ENCODE data around the gene MAP4K4.

MAP4K4 gene

DNA sequence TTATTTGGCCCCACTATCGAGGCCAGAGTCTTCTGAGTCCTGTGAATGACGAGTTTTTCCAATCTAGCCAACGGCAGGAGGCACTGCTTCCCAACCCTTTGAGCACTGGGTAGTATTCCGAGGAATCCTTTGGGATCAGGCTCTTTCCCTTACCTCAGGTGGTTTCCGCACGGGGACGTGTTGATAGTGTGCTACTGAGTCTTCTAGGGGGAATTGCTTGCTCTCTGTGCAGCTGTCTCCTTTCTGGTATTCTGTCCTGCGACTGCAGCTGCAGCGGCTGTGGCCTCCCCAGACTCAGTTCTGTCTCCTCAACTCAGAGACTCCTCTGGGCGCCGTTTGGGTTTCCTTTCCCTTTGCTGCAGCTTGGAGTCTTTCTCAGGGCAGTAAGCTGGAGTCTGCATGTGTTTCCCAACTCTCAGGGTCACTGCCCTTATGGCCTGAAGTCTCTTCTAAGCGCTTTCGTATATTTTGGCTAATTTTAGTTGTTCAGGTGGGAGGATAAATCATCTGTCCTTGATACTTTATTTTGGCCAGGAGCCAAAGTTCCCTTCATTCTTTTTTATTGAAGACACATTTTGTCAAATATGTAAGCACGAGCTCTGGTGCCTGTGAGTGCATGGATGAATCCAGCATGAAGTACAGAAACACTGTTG is 118.4 kb downstream of the MAP4K4 start:
- DNase-seq (ENCODE audit: low read depth) = no peak

GRCh38 chr2:101816598-101816997 is 119.1 kb downstream of the MAP4K4 start:
- no peak for DNase-seq (ENCODE audit: low read depth)

- DNase-seq (ENCODE audit: low read depth) = no peak
These were observed 120.0 kb downstream of the MAP4K4 start for GRCh38 chr2:101817481-101817880.

DNA sequence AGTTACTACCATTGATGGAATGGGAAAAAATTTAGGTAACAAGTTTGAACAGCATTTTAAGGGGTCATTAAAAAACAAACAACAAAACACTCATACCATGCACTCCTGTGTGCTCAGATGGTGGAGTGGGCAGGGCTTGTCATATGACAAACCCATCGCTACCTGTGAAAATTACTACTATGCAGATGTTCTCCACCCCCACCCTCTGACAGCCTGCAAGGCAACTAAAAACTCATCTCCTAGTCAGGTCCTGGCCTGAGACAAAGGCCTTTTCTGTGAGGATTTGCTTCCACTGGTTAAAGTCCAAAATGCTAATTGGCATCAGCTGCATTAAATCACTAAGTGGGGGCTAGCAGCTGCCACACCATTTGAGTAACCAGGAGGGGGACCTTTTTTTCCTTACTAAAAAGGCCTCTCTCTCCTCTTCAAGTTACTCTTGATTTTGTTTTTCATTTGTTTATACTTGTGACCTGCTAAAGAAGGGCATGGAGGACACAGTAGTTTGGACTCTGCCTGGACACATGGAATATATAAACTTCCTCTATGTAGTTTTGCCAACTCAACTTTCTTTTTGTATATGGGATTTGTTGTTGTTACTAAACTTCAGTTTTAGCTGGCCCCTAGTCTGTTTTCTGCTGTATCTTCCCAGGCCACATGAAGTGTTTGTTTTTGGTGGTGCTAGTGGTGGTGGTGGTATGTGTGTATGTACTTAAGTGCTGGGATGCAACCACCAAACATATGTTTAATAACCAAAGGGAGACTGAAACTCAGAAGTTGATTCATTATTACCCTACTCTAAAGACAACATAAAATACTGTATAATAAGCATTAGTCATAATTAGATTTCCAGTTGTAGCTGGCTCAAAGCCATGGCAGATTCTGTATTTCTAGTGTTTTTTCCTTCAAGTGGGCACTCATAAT is 121.3 kb downstream of the MAP4K4 start:
- DNase-seq (ENCODE audit: low read depth) = no peak

DNA sequence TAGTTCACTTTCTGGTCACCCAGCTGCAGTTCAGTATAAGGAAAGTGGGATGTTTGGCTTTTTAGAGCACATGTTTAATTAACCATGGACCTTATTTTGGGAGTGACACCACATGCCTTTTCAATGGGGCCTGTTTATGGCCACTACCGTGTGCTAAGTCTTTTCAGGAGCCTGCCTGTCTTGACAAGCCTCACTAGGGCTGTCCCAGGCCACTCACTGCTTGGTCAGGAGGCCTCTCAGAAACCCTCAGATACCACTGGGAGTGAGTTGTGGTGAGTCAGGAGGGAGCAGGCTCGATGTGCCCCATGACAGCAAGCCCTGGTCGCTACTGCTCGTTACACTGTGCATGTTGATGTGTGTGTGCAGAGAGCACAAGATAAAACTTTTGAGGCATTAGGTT is 123.0 kb downstream of the MAP4K4 start:
- no peak for DNase-seq (ENCODE audit: low read depth)

DNA sequence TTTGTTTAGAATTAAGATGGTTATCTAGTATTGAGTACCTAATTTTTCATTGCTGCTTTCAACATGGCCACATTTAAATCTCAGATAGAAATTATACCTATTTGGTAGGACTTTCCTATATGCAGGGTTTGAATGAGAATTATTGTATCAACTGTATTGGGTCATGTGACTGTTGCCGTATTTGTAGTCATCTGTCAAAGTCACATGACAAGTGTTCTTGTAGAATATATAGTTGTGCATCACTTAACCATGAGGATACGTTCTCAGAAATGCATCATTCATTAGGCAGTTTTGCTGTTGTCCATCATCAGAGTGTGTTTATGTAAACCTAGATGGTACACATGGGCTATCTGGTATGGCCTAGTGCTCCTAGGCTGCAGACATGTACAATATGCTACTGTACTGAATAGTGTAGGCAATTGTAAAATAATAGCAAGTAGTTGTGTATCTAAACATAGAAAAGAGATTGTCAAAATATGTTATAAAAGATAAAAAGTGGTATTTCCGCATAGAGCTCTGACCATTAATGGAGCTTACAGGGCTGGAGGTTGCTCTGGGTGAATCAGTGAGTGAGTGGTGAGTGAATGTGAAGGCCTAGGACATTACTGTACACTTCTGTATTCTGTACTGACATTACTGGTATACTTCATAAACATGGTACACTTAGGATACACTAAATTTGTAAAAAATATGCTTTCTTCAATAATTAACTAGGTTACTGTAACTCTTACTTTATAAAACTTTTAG is 123.7 kb downstream of the MAP4K4 start:
- DNase-seq (ENCODE audit: low read depth) = no peak

GRCh38 chr2:101821828-101822458 is 124.4 kb downstream of the MAP4K4 start:
- DNase-seq (ENCODE audit: low read depth) = no peak

GRCh38 chr2:101823347-101823791 is 125.9 kb downstream of the MAP4K4 start:
- peak; percentile 61 for DNase-seq (ENCODE audit: low read depth)

DNA sequence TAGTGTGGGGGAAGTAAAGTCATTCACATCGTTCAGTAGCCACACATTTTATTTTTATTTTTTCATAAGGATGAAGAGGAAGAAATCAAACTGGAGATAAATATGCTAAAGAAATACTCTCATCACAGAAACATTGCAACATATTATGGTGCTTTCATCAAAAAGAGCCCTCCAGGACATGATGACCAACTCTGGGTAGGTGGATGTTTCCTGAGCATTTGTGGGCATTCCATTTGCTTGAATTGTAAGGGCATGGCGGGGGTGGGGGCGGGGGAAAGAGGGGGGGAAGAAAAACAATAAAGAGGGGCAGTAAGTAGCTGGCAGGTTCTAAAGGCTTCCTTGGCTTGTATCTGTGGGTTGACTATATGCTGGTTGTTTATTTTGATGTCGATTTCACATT is 126.4 kb downstream of the MAP4K4 start:
- DNase-seq (ENCODE audit: low read depth) = no peak

DNA sequence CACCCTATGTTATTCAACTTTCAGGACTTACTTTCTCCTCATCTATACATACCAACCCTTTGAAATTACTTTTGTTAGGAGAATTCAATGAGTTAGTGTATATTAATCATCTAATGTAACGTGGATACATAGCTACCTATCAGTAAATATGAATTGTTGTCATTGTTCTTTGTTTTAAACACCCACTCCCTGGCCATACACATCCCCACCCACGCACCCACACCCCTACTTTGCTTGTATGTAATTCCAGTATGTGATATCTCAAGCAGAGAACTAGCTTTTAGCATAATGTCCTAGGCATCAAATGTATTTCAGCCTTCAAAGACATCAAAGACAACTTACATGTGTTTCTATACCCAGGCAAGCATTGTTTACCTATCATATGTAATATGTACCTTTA is 129.2 kb downstream of the MAP4K4 start:
- no peak for DNase-seq (ENCODE audit: low read depth)

DNA sequence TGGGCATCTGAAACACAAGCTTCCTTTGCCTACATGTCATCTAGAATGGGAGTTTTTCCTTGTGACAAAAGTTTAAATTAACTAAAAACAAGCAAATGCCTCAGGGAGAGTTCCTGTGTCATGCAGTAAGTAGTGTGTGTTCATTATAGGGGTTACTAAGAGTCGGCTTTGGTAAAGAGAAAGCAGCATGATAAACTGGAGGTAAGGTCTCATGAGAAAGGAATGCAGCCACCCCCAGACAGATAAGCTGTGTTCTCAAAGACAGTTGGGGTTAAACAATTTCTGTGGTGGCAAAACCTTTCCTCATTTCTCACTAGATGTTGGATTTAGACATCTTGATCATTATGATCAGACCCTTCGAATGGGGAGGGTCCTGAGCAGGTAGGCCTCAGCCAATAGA is 129.7 kb downstream of the MAP4K4 start:
- no peak for DNase-seq (ENCODE audit: low read depth)

DNA sequence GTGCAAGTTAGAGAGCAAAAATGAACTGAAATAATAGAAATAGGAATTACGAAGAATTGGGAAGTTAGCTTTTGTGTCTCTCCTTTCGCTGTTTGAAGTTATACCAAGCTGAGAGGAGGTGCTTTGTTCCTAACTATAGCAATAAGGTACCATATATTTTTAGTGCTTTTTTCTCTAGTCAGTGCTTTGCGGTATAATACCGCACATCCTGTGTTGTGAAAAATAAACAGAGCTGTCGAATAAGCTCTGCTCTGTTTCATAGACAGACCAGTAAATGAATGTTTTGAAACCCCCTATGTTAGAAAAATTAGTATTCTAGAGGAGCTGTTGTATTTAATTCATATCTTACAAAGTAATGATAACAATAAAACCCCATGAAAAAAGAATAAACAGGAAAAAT is 130.8 kb downstream of the MAP4K4 start:
- DNase-seq (ENCODE audit: low read depth) = no peak

DNA sequence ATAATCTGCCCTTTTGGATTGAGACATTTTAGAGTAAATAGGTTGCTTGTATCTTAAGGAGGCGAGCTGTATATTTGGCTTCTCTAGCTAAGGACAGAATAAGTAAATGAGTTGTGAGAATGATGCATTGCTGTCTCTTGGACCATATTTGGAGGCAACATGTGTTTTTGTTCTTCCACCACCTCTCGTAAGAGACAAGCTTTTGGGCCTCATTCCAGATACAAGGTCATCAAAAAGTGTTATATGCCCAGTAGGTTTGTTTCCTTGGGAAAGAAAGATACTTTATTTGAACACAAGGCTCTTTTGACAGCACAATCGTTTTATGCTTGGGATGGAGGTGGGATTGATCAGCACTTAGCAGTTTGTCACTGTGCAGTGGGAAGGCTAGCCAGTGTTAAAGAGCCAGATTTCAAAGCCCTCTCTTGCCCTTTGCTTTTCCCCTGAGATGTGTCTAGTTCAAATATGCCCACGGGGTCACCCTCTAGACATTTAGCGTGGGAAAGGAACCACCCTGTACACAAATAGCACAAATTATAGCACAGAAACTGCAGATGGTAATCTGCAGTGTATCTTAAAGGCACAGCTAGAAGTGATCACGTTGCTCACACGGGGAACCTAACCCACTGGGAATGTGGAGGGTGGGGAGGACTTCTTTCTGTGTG is 131.3 kb downstream of the MAP4K4 start:
- no peak for DNase-seq (ENCODE audit: low read depth)

GRCh38 chr2:101829429-101829828 is 131.9 kb downstream of the MAP4K4 start:
- DNase-seq (ENCODE audit: low read depth) = no peak

GRCh38 chr2:101830146-101830545 is 132.6 kb downstream of the MAP4K4 start:
- no peak for DNase-seq (ENCODE audit: low read depth)

DNA sequence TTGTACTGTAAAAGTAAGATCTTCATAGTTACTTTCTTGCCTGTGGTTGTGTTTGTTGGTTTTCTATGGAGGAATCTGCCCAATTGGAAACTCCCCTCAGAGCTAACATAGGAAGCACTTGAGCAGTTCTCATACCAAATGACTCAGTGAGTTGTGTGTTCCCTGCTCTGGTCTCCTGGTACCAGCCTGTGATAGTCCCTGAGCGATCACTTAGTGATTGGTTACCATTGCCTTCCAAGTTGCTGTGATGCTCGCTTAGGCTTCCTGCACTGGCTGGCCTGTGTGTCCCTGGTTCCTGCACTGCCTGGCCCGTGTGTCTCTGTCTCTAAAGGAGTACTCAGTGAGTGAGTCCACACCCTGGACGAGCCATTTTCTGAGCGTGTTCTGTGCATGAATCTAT is 133.0 kb downstream of the MAP4K4 start:
- no peak for DNase-seq (ENCODE audit: low read depth)

GRCh38 chr2:101831351-101831865 is 133.9 kb downstream of the MAP4K4 start:
- DNase-seq (ENCODE audit: low read depth) = peak; percentile 42

DNA sequence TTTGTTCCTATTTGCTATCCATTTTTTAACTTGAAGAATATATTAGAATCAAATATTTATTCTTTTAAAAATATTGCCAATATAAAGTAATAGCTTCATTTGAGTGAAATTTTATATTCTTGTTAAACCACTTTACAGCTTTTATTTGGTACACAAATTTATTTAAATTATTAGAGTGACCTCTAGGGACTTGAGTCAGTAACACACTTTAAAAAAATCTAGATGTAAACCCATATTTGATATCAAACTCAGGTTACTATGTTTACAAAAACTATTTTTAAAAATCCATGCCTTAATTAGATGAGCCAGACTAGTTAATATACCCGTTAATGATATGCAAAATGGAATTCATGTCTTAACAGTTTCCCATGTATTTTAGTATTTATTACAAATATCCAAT is 134.6 kb downstream of the MAP4K4 start:
- no peak for DNase-seq (ENCODE audit: low read depth)

- DNase-seq (ENCODE audit: low read depth) = no peak
These were observed 136.5 kb downstream of the MAP4K4 start for GRCh38 chr2:101833890-101834523.

DNA sequence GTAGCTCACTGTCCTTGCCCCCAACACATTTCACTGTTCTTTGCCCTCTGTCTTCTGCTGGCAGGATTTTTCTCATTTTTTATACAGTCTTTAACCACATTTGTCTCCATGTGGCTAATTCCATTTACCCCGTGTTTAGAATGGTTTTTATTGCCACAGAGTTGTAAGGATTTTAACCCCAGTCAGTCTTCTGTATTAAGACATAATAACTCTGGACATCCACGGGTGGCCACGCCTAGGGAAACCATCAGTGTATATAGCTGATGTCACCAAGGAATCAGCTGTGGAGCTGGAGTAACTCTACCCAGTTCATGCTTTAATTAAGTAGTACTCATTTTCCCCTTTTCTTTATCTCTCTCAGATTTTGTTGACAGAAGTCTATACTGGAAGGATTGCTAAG is 139.8 kb downstream of the MAP4K4 start:
- DNase-seq (ENCODE audit: low read depth) = no peak

Measured in stimulated activated CD4-positive, alpha-beta T cell treated with anti-CD3 and anti-CD28 coated beads, Interleukin-2, amount 100 ng/mL, for 4 hours (primary cell).